ENCODE measurements around the gene ARSB. TPM values are rescaled to one million over a fixed set of nuclear protein-coding genes. Genes with fewer than 3 reads are reported as not detected.

The ARSB gene
- total and polyA plus RNA-seq, 2 donors from 2014 or later = 8.3 to 16.4 TPM

- TF ChIP-seq CTCF (IDR thresholded peaks at IDR 0.05; ENCODE audit: borderline replicate concordance, extremely low read depth, insufficient read depth) = peak; percentile 25
- no peaks in the 10 kb centered on the region for H3K4me1 ChIP-seq (ENCODE audit: control insufficient read depth in 2 of 3, insufficient read depth in 2 of 3, low read depth in 1 of 3, low read length in 3 of 3)
- H3K9me3 ChIP-seq (ENCODE audit: control insufficient read depth in 2 of 3, insufficient read depth in 1 of 3, low read length in 3 of 3) = no peaks in the 10 kb centered on the region
- H3K9ac ChIP-seq (ENCODE audit: low read length in 3 of 3) = no peak overlapping the region
- no peaks in the 10 kb centered on the region for H3K27me3 ChIP-seq (ENCODE audit: control insufficient read depth, insufficient read depth, low read length)
- H3K36me3 ChIP-seq (ENCODE audit: control insufficient read depth in 2 of 3, insufficient read depth in 3 of 3, low read length in 3 of 3) = peaks cover 0 to 12% (median 0%) of the 10 kb centered on the region in 3 donors
- intact Hi-C loops (cut with DNase I) = no loop called here
- no peak overlapping the region for H3K4me3 ChIP-seq (ENCODE audit: low read length in 3 of 3)
- H3K27ac ChIP-seq (ENCODE audit: low read depth in 2 of 2, low read length in 2 of 2) = no peak overlapping the region
- peak; percentile 44 for FAIRE-seq
- DNase-seq = peak in 2 of 5 donors; percentile 78 to 87
These were observed 20.2 kb downstream of the ARSB start for GRCh38 chr5:78964889-78965288.

- Histone ChIP-seq H3K27ac (ENCODE audit: low read depth in 2 of 2, low read length in 2 of 2) (no peak overlapping the region), H3K4me3 (ENCODE audit: low read length in 3 of 3) (no peak overlapping the region), H3K9ac (ENCODE audit: low read length in 3 of 3) (no peak overlapping the region), H3K4me1 (ENCODE audit: control insufficient read depth in 2 of 3, insufficient read depth in 2 of 3, low read depth in 1 of 3, low read length in 3 of 3) (no peaks in the 10 kb centered on the region), H3K9me3 (ENCODE audit: control insufficient read depth in 2 of 3, insufficient read depth in 1 of 3, low read length in 3 of 3) (no peaks in the 10 kb centered on the region), H3K36me3 (ENCODE audit: control insufficient read depth in 2 of 3, insufficient read depth in 3 of 3, low read length in 3 of 3) (peaks cover 0 to 12% (median 0%) of the 10 kb centered on the region in 3 donors), H3K27me3 (ENCODE audit: control insufficient read depth, insufficient read depth, low read length) (no peaks in the 10 kb centered on the region)
- no peak for TF ChIP-seq CTCF (IDR thresholded peaks at IDR 0.05; ENCODE audit: borderline replicate concordance, extremely low read depth, insufficient read depth)
- DNase-seq (no peak), FAIRE-seq (no peak)
- intact Hi-C loops (cut with DNase I) = no loop called here
These were observed 23.4 kb downstream of the ARSB start for GRCh38 chr5:78961743-78962142.

GRCh38 chr5:78959767-78960166, 25.3 kb downstream of the ARSB start:
- Histone ChIP-seq H3K4me3 (ENCODE audit: low read length in 3 of 3) (no peak overlapping the region), H3K9ac (ENCODE audit: low read length in 3 of 3) (no peak overlapping the region), H3K9me3 (ENCODE audit: control insufficient read depth in 2 of 3, insufficient read depth in 1 of 3, low read length in 3 of 3) (no peaks in the 10 kb centered on the region), H3K36me3 (ENCODE audit: control insufficient read depth in 2 of 3, insufficient read depth in 3 of 3, low read length in 3 of 3) (peaks cover 0 to 12% (median 0%) of the 10 kb centered on the region in 3 donors), H3K4me1 (ENCODE audit: control insufficient read depth in 2 of 3, insufficient read depth in 2 of 3, low read depth in 1 of 3, low read length in 3 of 3) (no peaks in the 10 kb centered on the region), H3K27ac (ENCODE audit: low read depth in 2 of 2, low read length in 2 of 2) (no peak overlapping the region), H3K27me3 (ENCODE audit: control insufficient read depth, insufficient read depth, low read length) (no peaks in the 10 kb centered on the region)
- TF ChIP-seq CTCF (IDR thresholded peaks at IDR 0.05; ENCODE audit: borderline replicate concordance, extremely low read depth, insufficient read depth) = no peak
- FAIRE-seq = no peak
- no peak for DNase-seq
- intact Hi-C loops (cut with DNase I) = no loop called here

Data from kidney (tissue), 14 donors.